ENCODE data around the gene PHACTR1.

DNA sequence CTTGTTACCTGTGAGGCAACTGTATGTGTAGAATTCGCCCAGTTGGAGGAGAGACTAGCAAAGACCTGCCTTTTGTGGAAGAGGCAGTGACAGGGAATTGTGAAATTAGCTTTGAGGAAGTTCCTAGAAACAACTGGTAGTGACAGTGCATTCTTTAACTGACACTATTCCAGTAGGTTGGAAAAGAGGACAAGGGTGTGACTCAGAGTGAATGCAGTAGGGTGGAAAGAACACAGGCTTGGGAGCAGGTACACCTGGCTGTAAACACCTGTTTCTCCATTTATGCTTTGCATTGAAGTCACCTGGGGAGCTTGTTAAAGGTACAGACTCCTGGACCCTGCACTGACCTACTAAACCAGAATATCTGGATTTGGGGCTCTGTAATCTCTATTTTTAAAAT is 295.7 kb downstream of the PHACTR1 start:
- TF ChIP-seq POLR2A (IDR thresholded peaks at IDR 0.05; ENCODE audit: low read length) (no peak), CBX2 (IDR thresholded peaks at IDR 0.05; ENCODE audit: borderline replicate concordance, low read depth) (no peak), POLR2AphosphoS2 (conservative IDR thresholded peaks at IDR 0.05; ENCODE audit: low read length) (no peak), NFE2L2 (conservative IDR thresholded peaks at IDR 0.05; ENCODE audit: low read length) (no peak)
- TF ChIP-seq, protein P1, sequence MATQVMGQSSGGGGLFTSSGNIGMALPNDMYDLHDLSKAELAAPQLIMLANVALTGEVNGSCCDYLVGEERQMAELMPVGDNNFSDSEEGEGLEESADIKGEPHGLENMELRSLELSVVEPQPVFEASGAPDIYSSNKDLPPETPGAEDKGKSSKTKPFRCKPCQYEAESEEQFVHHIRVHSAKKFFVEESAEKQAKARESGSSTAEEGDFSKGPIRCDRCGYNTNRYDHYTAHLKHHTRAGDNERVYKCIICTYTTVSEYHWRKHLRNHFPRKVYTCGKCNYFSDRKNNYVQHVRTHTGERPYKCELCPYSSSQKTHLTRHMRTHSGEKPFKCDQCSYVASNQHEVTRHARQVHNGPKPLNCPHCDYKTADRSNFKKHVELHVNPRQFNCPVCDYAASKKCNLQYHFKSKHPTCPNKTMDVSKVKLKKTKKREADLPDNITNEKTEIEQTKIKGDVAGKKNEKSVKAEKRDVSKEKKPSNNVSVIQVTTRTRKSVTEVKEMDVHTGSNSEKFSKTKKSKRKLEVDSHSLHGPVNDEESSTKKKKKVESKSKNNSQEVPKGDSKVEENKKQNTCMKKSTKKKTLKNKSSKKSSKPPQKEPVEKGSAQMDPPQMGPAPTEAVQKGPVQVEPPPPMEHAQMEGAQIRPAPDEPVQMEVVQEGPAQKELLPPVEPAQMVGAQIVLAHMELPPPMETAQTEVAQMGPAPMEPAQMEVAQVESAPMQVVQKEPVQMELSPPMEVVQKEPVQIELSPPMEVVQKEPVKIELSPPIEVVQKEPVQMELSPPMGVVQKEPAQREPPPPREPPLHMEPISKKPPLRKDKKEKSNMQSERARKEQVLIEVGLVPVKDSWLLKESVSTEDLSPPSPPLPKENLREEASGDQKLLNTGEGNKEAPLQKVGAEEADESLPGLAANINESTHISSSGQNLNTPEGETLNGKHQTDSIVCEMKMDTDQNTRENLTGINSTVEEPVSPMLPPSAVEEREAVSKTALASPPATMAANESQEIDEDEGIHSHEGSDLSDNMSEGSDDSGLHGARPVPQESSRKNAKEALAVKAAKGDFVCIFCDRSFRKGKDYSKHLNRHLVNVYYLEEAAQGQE (IDR thresholded peaks at IDR 0.05), result no peak

Data from A549 (cell line).